Measurements from ENCODE around the gene GPSM1. TPM values are rescaled to one million over a fixed set of nuclear protein-coding genes. Genes with fewer than 3 reads are reported as not detected.
A peak's percentile ranks its signal among the peaks of the same experiment; 100 is the strongest.

GPSM1 gene
- total and polyA plus RNA-seq, 4 donors: 0.11 to 2.9 (median 1.6) TPM

- WGBS: 69% methylated on average over 19 of the region's 19 CpGs
These were observed 59.9 kb downstream of the GPSM1 start for GRCh38 chr9:136387217-136387616.

DNA sequence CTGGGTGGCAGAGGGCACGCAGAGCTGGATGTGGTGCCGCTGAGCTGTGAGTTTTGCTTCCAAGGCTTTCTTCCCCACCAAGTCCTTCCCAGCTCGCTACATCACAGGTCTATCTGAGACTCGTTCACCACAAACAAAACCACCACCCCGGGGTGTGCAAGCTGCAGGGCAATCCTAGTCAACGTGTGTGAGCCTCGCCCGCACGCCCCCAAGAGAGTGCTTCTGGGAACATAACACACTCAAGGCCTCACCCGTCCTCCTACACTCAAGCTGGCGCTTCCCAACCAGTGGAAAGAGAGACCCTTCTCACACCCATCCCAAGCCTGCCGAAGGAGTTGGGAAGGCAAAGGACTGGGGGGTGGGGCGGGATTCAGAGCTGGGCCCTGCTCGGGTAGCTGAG lies 62.1 kb downstream of the GPSM1 start:
- TF ChIP-seq, protein P1, sequence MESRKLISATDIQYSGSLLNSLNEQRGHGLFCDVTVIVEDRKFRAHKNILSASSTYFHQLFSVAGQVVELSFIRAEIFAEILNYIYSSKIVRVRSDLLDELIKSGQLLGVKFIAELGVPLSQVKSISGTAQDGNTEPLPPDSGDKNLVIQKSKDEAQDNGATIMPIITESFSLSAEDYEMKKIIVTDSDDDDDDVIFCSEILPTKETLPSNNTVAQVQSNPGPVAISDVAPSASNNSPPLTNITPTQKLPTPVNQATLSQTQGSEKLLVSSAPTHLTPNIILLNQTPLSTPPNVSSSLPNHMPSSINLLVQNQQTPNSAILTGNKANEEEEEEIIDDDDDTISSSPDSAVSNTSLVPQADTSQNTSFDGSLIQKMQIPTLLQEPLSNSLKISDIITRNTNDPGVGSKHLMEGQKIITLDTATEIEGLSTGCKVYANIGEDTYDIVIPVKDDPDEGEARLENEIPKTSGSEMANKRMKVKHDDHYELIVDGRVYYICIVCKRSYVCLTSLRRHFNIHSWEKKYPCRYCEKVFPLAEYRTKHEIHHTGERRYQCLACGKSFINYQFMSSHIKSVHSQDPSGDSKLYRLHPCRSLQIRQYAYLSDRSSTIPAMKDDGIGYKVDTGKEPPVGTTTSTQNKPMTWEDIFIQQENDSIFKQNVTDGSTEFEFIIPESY (IDR thresholded peaks at IDR 0.05): no peak
- TF ChIP-seq TAF1 (conservative IDR thresholded peaks at IDR 0.05): no peak
- no peak for TF ChIP-seq HNF4G (IDR thresholded peaks at IDR 0.05)
- TF ChIP-seq RAD21 (IDR thresholded peaks at IDR 0.05): no peak
- no peak for TF ChIP-seq MAX (IDR thresholded peaks at IDR 0.05)
- TF ChIP-seq, protein P2, sequence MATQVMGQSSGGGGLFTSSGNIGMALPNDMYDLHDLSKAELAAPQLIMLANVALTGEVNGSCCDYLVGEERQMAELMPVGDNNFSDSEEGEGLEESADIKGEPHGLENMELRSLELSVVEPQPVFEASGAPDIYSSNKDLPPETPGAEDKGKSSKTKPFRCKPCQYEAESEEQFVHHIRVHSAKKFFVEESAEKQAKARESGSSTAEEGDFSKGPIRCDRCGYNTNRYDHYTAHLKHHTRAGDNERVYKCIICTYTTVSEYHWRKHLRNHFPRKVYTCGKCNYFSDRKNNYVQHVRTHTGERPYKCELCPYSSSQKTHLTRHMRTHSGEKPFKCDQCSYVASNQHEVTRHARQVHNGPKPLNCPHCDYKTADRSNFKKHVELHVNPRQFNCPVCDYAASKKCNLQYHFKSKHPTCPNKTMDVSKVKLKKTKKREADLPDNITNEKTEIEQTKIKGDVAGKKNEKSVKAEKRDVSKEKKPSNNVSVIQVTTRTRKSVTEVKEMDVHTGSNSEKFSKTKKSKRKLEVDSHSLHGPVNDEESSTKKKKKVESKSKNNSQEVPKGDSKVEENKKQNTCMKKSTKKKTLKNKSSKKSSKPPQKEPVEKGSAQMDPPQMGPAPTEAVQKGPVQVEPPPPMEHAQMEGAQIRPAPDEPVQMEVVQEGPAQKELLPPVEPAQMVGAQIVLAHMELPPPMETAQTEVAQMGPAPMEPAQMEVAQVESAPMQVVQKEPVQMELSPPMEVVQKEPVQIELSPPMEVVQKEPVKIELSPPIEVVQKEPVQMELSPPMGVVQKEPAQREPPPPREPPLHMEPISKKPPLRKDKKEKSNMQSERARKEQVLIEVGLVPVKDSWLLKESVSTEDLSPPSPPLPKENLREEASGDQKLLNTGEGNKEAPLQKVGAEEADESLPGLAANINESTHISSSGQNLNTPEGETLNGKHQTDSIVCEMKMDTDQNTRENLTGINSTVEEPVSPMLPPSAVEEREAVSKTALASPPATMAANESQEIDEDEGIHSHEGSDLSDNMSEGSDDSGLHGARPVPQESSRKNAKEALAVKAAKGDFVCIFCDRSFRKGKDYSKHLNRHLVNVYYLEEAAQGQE (IDR thresholded peaks at IDR 0.05): no peak
- TF ChIP-seq YY1 (IDR thresholded peaks at IDR 0.05): no peak
- TF ChIP-seq NR2F2 (IDR thresholded peaks at IDR 0.05): no peak
- TF ChIP-seq HNF4A (conservative IDR thresholded peaks at IDR 0.05): no peak
- TF ChIP-seq JUND (IDR thresholded peaks at IDR 0.05): no peak
- TF ChIP-seq FOXA2 (IDR thresholded peaks at IDR 0.05): no peak

More at GRCh38 chr9:136387217-136387616, 59.9 kb downstream of the GPSM1 start:
- H3K4me3 ChIP-seq (ENCODE audit: low read depth in 1 of 3, low read length in 3 of 3): no peak overlapping the region
- H3K36me3 ChIP-seq (ENCODE audit: control insufficient read depth in 4 of 4, insufficient read depth in 3 of 4, low read depth in 1 of 4, low read length in 3 of 4): peaks cover 7 to 69% (median 29%) of the 10 kb centered on the region in 4 donors
- H3K9me3 ChIP-seq (ENCODE audit: control insufficient read depth in 4 of 4, low read length in 3 of 4): no peaks in the 10 kb centered on the region
- TF ChIP-seq HNF4A (conservative IDR thresholded peaks at IDR 0.05) (peak in 1 of 2 donors; percentile 11), YY1 (IDR thresholded peaks at IDR 0.05) (no peak)
- H3K9ac ChIP-seq (ENCODE audit: low read depth in 1 of 2, low read length in 2 of 2): no peak overlapping the region
- DNase-seq (ENCODE audit: low spot score): no peak
- no peak overlapping the region for H3K27ac ChIP-seq (ENCODE audit: low read depth in 1 of 2, low read length in 2 of 2)
- H3K27me3 ChIP-seq (ENCODE audit: control insufficient read depth in 4 of 4, insufficient read depth in 4 of 4, low read length in 3 of 4): no peaks in the 10 kb centered on the region
- H3K4me1 ChIP-seq (ENCODE audit: control insufficient read depth in 4 of 4, insufficient read depth in 4 of 4, low read length in 3 of 4): peaks cover 0 to 8% (median 1%) of the 10 kb centered on the region in 4 donors

GRCh38 chr9:136391737-136392537 lies 64.6 kb downstream of the GPSM1 start:
- Histone ChIP-seq H3K27me3 (ENCODE audit: control insufficient read depth in 4 of 4, insufficient read depth in 4 of 4, low read length in 3 of 4) (no peaks in the 10 kb centered on the region), H3K9me3 (ENCODE audit: control insufficient read depth in 4 of 4, low read length in 3 of 4) (no peaks in the 10 kb centered on the region), H3K4me1 (ENCODE audit: control insufficient read depth in 4 of 4, insufficient read depth in 4 of 4, low read length in 3 of 4) (peaks cover 10 to 27% (median 18%) of the 10 kb centered on the region in 4 donors), H3K36me3 (ENCODE audit: control insufficient read depth in 4 of 4, insufficient read depth in 3 of 4, low read depth in 1 of 4, low read length in 3 of 4) (peaks cover 4 to 57% (median 29%) of the 10 kb centered on the region in 4 donors), H3K4me3 (ENCODE audit: low read depth in 1 of 3, low read length in 3 of 3) (no peak overlapping the region), H3K9ac (ENCODE audit: low read depth in 1 of 2, low read length in 2 of 2) (no peak overlapping the region), H3K27ac (ENCODE audit: low read depth in 1 of 2, low read length in 2 of 2) (no peak overlapping the region)
- DNase-seq (ENCODE audit: low spot score): no peak
- TF ChIP-seq RXRA (IDR thresholded peaks at IDR 0.05) (peak; percentile 51 to 61), JUND (IDR thresholded peaks at IDR 0.05) (no peak), EGR1 (IDR thresholded peaks at IDR 0.05; ENCODE audit: low read depth in 2 of 2) (no peak), YY1 (IDR thresholded peaks at IDR 0.05) (no peak)
- TF ChIP-seq, protein P2 (IDR thresholded peaks at IDR 0.05): no peak
- WGBS: 94% methylated on average over 28 of the region's 28 CpGs

More for the DNA sequence above, 62.1 kb downstream of the GPSM1 start:
- no peaks in the 10 kb centered on the region for H3K27me3 ChIP-seq (ENCODE audit: control insufficient read depth in 4 of 4, insufficient read depth in 4 of 4, low read length in 3 of 4)
- no peak overlapping the region for H3K4me3 ChIP-seq (ENCODE audit: low read depth in 1 of 3, low read length in 3 of 3)
- H3K27ac ChIP-seq (ENCODE audit: low read depth in 1 of 2, low read length in 2 of 2): no peak overlapping the region
- H3K36me3 ChIP-seq (ENCODE audit: control insufficient read depth in 4 of 4, insufficient read depth in 3 of 4, low read depth in 1 of 4, low read length in 3 of 4): peaks cover 4 to 59% (median 30%) of the 10 kb centered on the region in 4 donors
- H3K9me3 ChIP-seq (ENCODE audit: control insufficient read depth in 4 of 4, low read length in 3 of 4): no peaks in the 10 kb centered on the region
- peaks cover 0 to 8% (median 1%) of the 10 kb centered on the region in 4 donors for H3K4me1 ChIP-seq (ENCODE audit: control insufficient read depth in 4 of 4, insufficient read depth in 4 of 4, low read length in 3 of 4)
- no peak for DNase-seq (ENCODE audit: low spot score)
- no peak overlapping the region for H3K9ac ChIP-seq (ENCODE audit: low read depth in 1 of 2, low read length in 2 of 2)
- WGBS: 91% methylated on average over 14 of the region's 14 CpGs

Data from liver (tissue), 9 donors.